SK-N-SH (cell line): Measurements from ENCODE around the gene ZNF697.

Experiments used
- CTCF ChIP-seq: fragments of 200-600 bp; sonication (generic); IDR thresholded peaks from 2 replicates; pipeline ENCODE4 v1.6.1; 2017; ENCODE audit warnings: antibody characterized with exemption, mild to moderate bottlenecking, moderate library complexity
- ELF1 ChIP-seq: IDR thresholded peaks from 2 replicates; pipeline ENCODE4 v1.4.0; 2012
- FOXM1 ChIP-seq: IDR thresholded peaks from 2 replicates; pipeline ENCODE4 v1.4.0; 2012; ENCODE audit warnings: low read depth, mild to moderate bottlenecking
- GABPA ChIP-seq: IDR thresholded peaks from 2 replicates; pipeline ENCODE4 v1.4.0; 2012; ENCODE audit warnings: low read depth, mild to moderate bottlenecking
- JUND ChIP-seq: IDR thresholded peaks from 2 replicates; pipeline ENCODE4 v1.4.0; 2012
- MAX ChIP-seq: IDR thresholded peaks from 2 replicates; pipeline ENCODE4 v1.4.0; 2012; ENCODE audit warnings: low read depth
- YY1 ChIP-seq: IDR thresholded peaks from 2 replicates; pipeline ENCODE4 v1.4.0; 2012; ENCODE audit warnings: low read depth, mild to moderate bottlenecking
- TF ChIP-seq, protein P1 (sequence below): IDR thresholded peaks from 2 replicates; pipeline ENCODE4 v1.6.1; 2012; ENCODE audit warnings: mild to moderate bottlenecking, low read depth, low read length, moderate library complexity

GRCh38 chr1:119622311-119623192 lies 25.5 kb downstream of the ZNF697 start:
- TF ChIP-seq MAX (no peak), CTCF (no peak), YY1 (no peak), FOXM1 (no peak), ELF1 (no peak), JUND (no peak), GABPA (no peak)
- TF ChIP-seq, protein P1, sequence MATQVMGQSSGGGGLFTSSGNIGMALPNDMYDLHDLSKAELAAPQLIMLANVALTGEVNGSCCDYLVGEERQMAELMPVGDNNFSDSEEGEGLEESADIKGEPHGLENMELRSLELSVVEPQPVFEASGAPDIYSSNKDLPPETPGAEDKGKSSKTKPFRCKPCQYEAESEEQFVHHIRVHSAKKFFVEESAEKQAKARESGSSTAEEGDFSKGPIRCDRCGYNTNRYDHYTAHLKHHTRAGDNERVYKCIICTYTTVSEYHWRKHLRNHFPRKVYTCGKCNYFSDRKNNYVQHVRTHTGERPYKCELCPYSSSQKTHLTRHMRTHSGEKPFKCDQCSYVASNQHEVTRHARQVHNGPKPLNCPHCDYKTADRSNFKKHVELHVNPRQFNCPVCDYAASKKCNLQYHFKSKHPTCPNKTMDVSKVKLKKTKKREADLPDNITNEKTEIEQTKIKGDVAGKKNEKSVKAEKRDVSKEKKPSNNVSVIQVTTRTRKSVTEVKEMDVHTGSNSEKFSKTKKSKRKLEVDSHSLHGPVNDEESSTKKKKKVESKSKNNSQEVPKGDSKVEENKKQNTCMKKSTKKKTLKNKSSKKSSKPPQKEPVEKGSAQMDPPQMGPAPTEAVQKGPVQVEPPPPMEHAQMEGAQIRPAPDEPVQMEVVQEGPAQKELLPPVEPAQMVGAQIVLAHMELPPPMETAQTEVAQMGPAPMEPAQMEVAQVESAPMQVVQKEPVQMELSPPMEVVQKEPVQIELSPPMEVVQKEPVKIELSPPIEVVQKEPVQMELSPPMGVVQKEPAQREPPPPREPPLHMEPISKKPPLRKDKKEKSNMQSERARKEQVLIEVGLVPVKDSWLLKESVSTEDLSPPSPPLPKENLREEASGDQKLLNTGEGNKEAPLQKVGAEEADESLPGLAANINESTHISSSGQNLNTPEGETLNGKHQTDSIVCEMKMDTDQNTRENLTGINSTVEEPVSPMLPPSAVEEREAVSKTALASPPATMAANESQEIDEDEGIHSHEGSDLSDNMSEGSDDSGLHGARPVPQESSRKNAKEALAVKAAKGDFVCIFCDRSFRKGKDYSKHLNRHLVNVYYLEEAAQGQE: no peak
